ENCODE measurements around the gene EPHA3.
"Not testable (repeated sequence)": the region's sequence is repeated elsewhere in the genome, so short reads cannot be mapped to it uniquely, and the experiment has no call there.

Gene EPHA3

GRCh38 chr3:89297199-89297598 lies 189.8 kb downstream of the EPHA3 start:
- DNase-seq, result no peak

- no peak for DNase-seq
Measured at GRCh38 chr3:89300526-89300925, 193.1 kb downstream of the EPHA3 start.

GRCh38 chr3:89300981-89301380 lies 193.6 kb downstream of the EPHA3 start:
- DNase-seq, result no peak

- DNase-seq, result no peak
Measured at GRCh38 chr3:89303701-89304100, 196.3 kb downstream of the EPHA3 start.

DNA sequence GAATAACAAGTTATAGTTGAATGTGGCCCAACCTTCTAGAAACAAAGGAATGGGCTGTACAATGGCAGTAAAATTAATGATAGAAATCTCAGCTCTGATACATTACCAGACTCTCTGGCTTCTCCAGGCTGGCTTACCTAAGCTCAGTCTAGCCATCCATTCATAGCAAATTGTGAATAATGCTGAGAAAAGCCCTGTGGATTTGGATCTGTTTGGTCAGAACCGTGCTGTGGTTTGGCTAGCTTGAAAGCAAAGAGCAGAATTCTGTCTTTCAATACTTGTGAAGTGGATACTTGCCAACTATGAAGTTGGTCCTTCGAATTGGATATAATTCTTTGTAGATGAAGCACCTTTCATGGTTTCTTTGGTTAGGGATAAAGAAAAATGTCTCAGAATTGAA lies 199.1 kb downstream of the EPHA3 start:
- no peak for DNase-seq

DNA sequence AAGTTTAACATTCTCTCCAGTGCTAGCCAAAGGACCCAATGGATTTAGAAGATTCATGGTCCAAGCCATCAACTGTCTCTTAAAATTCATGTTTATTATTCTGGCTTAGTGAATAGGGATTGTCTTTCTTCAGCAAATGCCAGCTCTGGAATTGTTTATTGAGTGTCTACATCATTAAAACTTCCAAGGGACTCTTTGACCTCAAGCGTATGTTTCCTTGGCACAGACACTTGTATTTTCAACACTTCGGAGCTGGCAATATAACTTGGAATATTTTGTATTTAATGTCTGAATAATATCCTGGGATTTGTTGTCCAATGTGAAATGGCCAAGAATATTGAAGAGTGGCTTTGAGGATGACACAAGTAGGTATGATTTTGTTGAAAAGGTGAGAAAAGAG lies 204.2 kb downstream of the EPHA3 start:
- no peak for DNase-seq

DNA sequence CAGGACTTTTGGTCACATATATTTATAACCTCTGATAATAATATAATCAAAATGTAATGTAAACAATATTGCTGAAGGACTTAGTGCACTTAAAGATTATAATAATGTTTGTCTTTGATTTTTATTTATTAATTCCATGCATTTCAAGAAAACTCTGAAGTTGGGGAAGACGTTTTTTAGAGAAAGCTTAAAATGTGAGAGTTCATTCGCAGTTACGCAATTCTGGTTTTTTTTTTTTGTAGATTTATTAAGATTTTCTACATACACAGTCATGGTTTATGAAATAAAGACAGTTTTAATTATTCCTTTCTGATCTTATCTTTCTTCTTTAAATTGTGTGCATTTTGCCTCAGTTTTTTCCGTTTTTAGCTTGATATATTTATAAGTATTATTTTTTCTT lies 204.7 kb downstream of the EPHA3 start:
- DNase-seq, result no peak

- DNase-seq, result no peak
Measured at GRCh38 chr3:89314454-89315098, 207.2 kb downstream of the EPHA3 start.

- DNase-seq, result no peak
Measured at GRCh38 chr3:89315750-89316470, 208.5 kb downstream of the EPHA3 start.

- no peak for DNase-seq
Measured at GRCh38 chr3:89320186-89320585, 212.8 kb downstream of the EPHA3 start.

DNA sequence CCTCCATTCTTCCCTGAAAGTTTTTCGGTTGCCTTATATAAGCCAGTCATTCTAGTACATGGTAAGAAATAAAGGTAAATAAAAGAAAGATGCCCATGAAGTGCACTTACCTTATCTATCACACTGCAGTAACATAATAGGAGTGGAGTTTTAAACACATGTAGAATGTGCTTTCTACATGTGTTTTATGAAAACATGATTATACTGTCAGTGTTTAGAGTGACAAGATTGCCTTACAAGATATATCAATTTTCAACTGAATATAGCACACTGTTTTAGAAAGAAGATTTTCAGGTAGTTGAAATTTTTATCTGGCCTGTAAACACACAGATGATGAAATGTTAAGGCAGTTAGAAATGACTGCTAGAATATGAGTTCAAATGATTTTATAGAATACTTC lies 219.6 kb downstream of the EPHA3 start:
- DNase-seq, result no peak

- no peak for DNase-seq
Measured at GRCh38 chr3:89332386-89332785, 225.0 kb downstream of the EPHA3 start.

- no peak for DNase-seq
Measured at GRCh38 chr3:89332793-89333192, 225.4 kb downstream of the EPHA3 start.

DNA sequence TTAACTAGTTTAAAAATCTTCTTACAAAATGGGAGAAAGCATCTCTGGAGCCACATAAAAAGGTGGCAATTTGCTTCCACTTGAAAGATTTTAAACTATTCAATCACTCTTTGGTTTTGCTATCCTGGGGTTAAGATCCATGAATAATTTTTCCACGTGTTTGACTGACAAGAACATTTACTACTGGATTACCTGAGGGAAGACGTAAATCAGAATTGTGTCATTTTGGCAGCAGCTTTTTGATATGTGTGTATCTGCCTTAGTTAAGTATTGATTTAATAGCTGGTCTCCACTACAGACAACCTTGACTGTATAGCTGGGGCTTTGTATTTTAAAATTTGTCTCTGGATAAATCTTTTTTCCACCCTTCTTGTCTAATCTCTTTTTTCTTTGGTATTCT lies 228.3 kb downstream of the EPHA3 start:
- DNase-seq, result no peak

DNA sequence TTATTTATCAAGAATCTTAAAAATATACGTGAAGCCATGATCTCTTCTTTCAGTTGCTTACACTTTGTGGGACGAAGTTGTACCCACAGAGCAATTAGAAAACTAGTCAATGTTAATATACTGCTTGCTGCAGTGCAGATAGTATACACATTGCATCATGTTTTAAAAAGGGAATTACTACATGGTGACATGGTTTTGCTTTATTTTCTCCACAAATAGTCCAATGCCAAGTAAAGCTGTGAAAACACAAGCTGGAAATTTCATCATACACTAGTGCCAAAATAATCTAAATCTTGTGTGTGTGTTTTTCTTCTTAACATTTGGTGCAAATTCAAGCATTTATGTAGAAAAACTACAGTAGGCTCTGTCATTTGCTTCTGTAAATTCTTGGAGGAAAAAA lies 233.0 kb downstream of the EPHA3 start:
- no peak for DNase-seq

GRCh38 chr3:89344076-89344475 lies 236.7 kb downstream of the EPHA3 start:
- DNase-seq, result no peak

DNA sequence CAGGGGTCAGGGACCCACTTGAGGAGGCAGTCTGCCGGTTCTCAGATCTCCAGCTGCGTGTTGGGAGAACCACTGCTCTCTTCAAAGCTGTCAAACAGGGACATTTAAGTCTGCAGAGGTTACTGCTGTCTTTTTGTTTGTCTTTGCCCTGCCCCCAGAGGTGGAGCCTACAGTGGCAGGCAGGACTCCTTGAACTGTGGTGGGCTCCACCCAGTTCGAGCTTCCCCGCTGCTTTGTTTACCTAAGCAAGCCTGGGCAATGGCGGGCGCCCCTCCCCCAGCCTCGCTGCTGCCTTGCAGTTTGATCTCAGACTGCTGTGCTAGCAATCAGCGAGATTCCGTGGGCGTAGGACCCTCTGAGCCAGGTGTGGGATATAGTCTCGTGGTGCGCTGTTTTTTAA lies 243.5 kb downstream of the EPHA3 start:
- not testable (repeated sequence) for DNase-seq

GRCh38 chr3:89353465-89353864 lies 246.0 kb downstream of the EPHA3 start:
- no peak for DNase-seq

- no peak for DNase-seq
Measured at GRCh38 chr3:89358281-89358680, 250.9 kb downstream of the EPHA3 start.

- no peak for DNase-seq
Measured at GRCh38 chr3:89360156-89360555, 252.7 kb downstream of the EPHA3 start.

DNA sequence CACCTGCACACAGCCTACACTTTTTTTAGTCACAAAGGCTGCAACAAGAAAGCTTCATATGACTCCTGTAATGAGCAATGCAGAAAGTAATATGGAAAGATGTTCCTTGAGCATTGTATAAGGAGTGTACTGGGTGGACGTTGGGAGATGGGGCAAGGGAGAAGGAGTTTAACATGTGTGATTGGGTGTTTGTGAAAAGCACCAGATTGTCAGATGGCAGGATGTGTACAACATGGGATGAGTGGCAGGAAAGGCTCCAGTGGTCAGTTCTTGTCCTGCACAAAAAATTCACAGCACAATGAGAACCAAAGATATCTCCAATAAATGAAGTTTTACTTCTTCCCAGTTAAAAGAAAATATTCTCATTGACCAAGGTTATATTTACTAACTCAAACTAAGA lies 255.1 kb downstream of the EPHA3 start:
- no peak for DNase-seq

DNA sequence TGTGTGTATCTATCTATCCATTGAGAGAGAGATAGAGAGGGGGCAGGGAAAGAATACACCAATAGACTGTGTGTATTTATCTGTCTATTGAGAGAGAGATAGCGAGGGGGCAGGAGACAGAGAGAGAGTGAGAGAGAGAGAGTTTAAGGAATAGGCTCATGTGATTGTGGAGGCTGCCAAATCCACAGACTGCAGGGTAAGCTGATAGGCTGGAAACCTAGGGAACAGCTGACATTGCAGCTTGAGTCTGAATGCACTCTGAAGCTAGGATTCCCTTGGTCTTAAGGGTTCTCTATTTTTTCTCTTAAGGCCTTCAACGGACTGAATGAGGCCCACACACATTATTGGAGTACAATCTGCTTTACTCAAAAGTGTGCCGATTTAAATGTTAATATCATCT lies 255.8 kb downstream of the EPHA3 start:
- DNase-seq, result no peak

GRCh38 chr3:89364314-89364713 lies 256.9 kb downstream of the EPHA3 start:
- DNase-seq, result no peak

- no peak for DNase-seq
Measured at GRCh38 chr3:89367166-89367565, 259.7 kb downstream of the EPHA3 start.

- DNase-seq, result no peak
Measured at GRCh38 chr3:89368846-89369245, 261.4 kb downstream of the EPHA3 start.
